HepG2 (cell line): ENCODE results near the gene FGD3. TPM values are rescaled to one million over a fixed set of nuclear protein-coding genes. Genes with fewer than 3 reads are reported as not detected.

Experiments
- ATAC-seq: fragments of 200-7000 bp; cut with Tn5 transposase; 3 replicates; pipeline ENCODE4 v1.9.1; 2020; ENCODE audit warnings: mild to moderate bottlenecking, moderate library complexity
- BruUV-seq: library from RNA; stranded (reverse); fragments of 400-500 nt; replicated peaks from 2 replicates; lab custom pipeline; 2021; lab: Mats Ljungman, UMichigan
- CTCF ChIA-PET: fragments of 300-600 bp; formaldehyde crosslinking; extraction: SDS; loops from one replicate; lab custom pipeline; 2021; ENCODE audit warnings: low total read pairs, inconsistent platforms, low intra/inter-chr PET ratio; lab: Yijun Ruan, JAX
- POLR2A ChIA-PET: fragments of 350-600 bp; sonication (Branson Sonifier 250); formaldehyde crosslinking; loops from one replicate; lab custom pipeline; 2020; ENCODE audit warnings: antibody characterized with exemption, inconsistent platforms; lab: Yijun Ruan, JAX
- DNase-seq: peaks from one replicate; pipeline ENCODE4 v3.0.0-alpha.2; 2015; ENCODE audit warnings: low spot score
- FAIRE-seq: peaks from 3 replicates; lab custom pipeline; 2011; peaks lifted over from hg19 to GRCh38; lab: Jason Lieb, UNC
- H2AFZ ChIP-seq: one replicate; pipeline ENCODE4 v1.6.1; 2011; ENCODE audit warnings: low read length, inconsistent platforms
- H3K27ac ChIP-seq: fragments of 300-600 bp; 3 replicates; pipeline ENCODE4 v1.8.0; 2011; ENCODE audit warnings: mixed run types, mild to moderate bottlenecking, mixed read lengths, low read length, inconsistent platforms; ENCODE audit not compliant: insufficient read depth; ENCODE audit errors: extremely low read length
- H3K27me3 ChIP-seq, 2 experiments: fragments of 200-600 bp in 1 of 2; 2 replicates in 1 of 2; 3 replicates in 1 of 2; pipeline versions ENCODE4 v1.6.0 to v1.8.0; 2011; ENCODE audit warnings: low read length in 2 of 2, mild to moderate bottlenecking in 2 of 2, moderate library complexity in 2 of 2, inconsistent platforms in 1 of 2; ENCODE audit not compliant: insufficient read depth in 2 of 2, control insufficient read depth in 1 of 2
- H3K36me3 ChIP-seq, 2 experiments: fragments of 200-600 bp in 1 of 2; replicated peaks in 1 of 2; 2 replicates in 1 of 2; 3 replicates in 1 of 2; pipeline versions ENCODE4 v1.5.1 to v1.8.0; 2011; ENCODE audit warnings: low read length in 2 of 2, inconsistent platforms in 1 of 2; ENCODE audit not compliant: insufficient read depth in 2 of 2, control insufficient read depth in 1 of 2
- H3K4me1 ChIP-seq: 2 replicates; pipeline ENCODE4 v1.5.1; 2012; ENCODE audit warnings: low read length, inconsistent platforms; ENCODE audit not compliant: insufficient read depth
- H3K4me2 ChIP-seq: 2 replicates; pipeline ENCODE4 v1.6.0; 2011; ENCODE audit warnings: low read depth, low read length, inconsistent platforms
- H3K4me3 ChIP-seq, 3 experiments: fragments of 200-600 bp in 1 of 3; sonication (generic), shearing (Covaris generic) in 1 of 3; replicated peaks in 1 of 3; 2 replicates each; pipeline ENCODE4 v1.5.1; 2011 to 2016; ENCODE audit warnings: low read length in 3 of 3, inconsistent platforms in 2 of 3, low read depth in 2 of 3, mild to moderate bottlenecking in 2 of 3, control low read depth in 1 of 3, mixed read lengths in 1 of 3; ENCODE audit not compliant: insufficient read depth in 1 of 3
- H3K79me2 ChIP-seq: one replicate; pipeline ENCODE4 v1.6.1; 2011; ENCODE audit warnings: low read length, inconsistent platforms; ENCODE audit not compliant: insufficient read depth
- H3K9ac ChIP-seq: 2 replicates; pipeline ENCODE4 v1.6.0; 2011; ENCODE audit warnings: mild to moderate bottlenecking, low read depth, low read length, inconsistent platforms; ENCODE audit not compliant: insufficient read depth
- H3K9me3 ChIP-seq: 2 replicates; pipeline ENCODE4 v1.5.1; 2012; ENCODE audit warnings: mild to moderate bottlenecking, low read length
- H4K20me1 ChIP-seq: 2 replicates; pipeline ENCODE4 v1.6.0; 2011; ENCODE audit warnings: inconsistent platforms, mild to moderate bottlenecking, low read length, moderate library complexity; ENCODE audit not compliant: insufficient read depth
- AFF4 ChIP-seq: sonication (generic); formaldehyde crosslinking; IDR thresholded peaks from 2 replicates; pipeline ENCODE4 v1.4.0; 2020; ENCODE audit warnings: missing genetic modification reagents
- ARNT ChIP-seq: fragments of 450-650 bp; IDR thresholded peaks from 2 replicates; pipeline ENCODE4 v1.6.1; 2017
- ATM ChIP-seq: fragments of 450-650 bp; IDR thresholded peaks from 2 replicates; pipeline ENCODE4 v1.7.1; 2017; ENCODE audit warnings: mild to moderate bottlenecking, borderline replicate concordance
- ELF1 ChIP-seq: sonication (generic); formaldehyde crosslinking; IDR thresholded peaks from 2 replicates; pipeline ENCODE4 v1.4.0; 2020; ENCODE audit warnings: missing genetic modification reagents
- KDM3A ChIP-seq: IDR thresholded peaks from 2 replicates; pipeline ENCODE4 v1.6.1; 2018; ENCODE audit warnings: low read depth, missing compliant biosample characterization
- POLR2AphosphoS2 ChIP-seq: IDR thresholded peaks from 2 replicates; pipeline ENCODE4 v1.6.1; 2011; ENCODE audit warnings: low read depth, low read length, improper control_type of control experiment
- SRSF4 ChIP-seq: fragments of 200-400 bp; formaldehyde crosslinking; IDR thresholded peaks from one replicate; pipeline ENCODE4 v1.6.1; 2018; ENCODE audit warnings: mild to moderate bottlenecking, low read depth, low read length, moderate library complexity; ENCODE audit not compliant: poor library complexity, severe bottlenecking
- TMF1 ChIP-seq: sonication (generic); formaldehyde crosslinking; IDR thresholded peaks from 2 replicates; pipeline ENCODE4 v1.8.1; 2022; ENCODE audit warnings: low read depth, missing genetic modification reagents
- TRAFD1 ChIP-seq: sonication (generic); formaldehyde crosslinking; IDR thresholded peaks from 2 replicates; pipeline ENCODE4 v1.5.1; 2020; ENCODE audit warnings: missing genetic modification reagents, mild to moderate bottlenecking, borderline replicate concordance
- TSC22D2 ChIP-seq: sonication (generic); formaldehyde crosslinking; IDR thresholded peaks from 2 replicates; pipeline ENCODE4 v1.5.1; 2020; ENCODE audit warnings: missing genetic modification reagents, mild to moderate bottlenecking, borderline replicate concordance
- WIZ ChIP-seq: sonication (generic); formaldehyde crosslinking; IDR thresholded peaks from 2 replicates; pipeline ENCODE4 v1.5.1; 2020; ENCODE audit warnings: mild to moderate bottlenecking, missing genetic modification reagents
- ZC3H4 ChIP-seq: sonication (generic); formaldehyde crosslinking; IDR thresholded peaks from 2 replicates; pipeline ENCODE4 v1.4.0; 2020; ENCODE audit warnings: missing genetic modification reagents, borderline replicate concordance
- ZNF557 ChIP-seq: sonication (generic); formaldehyde crosslinking; IDR thresholded peaks from 2 replicates; pipeline ENCODE4 v1.4.0; 2020; ENCODE audit warnings: missing genetic modification reagents
- ZNF562 ChIP-seq: sonication (generic); formaldehyde crosslinking; IDR thresholded peaks from 2 replicates; pipeline ENCODE4 v1.8.0; 2022; ENCODE audit warnings: missing genetic modification reagents, borderline replicate concordance
- ZNF598 ChIP-seq: sonication (generic); formaldehyde crosslinking; IDR thresholded peaks from 2 replicates; pipeline ENCODE4 v1.5.1; 2020; ENCODE audit warnings: mild to moderate bottlenecking, missing genetic modification reagents, borderline replicate concordance
- WGBS: methylation state at CpG from one replicate; pipeline ENCODE4 v1.1.6; 2017; ENCODE audit warnings: low lambda C conversion rate; 5-methylcytosine and 5-hydroxymethylcytosine counted together
- in situ Hi-C: cut with HindIII; loops from 2 replicates; pipeline ENCODE4 v1.10.0; 2017; ENCODE audit warnings: low pct_unique_long_range_greater_than_20kb; ENCODE audit not compliant: extremely low pct_ligation_motif_present
- intact Hi-C: fragments of 100-400 bp; cut with micrococcal nuclease; formaldehyde crosslinking; loops from one replicate; pipeline ENCODE4 v1.10.0; 2022; ENCODE audit not compliant: unreplicated experiment
- polyA plus RNA-seq, 8 experiments: library from polyadenylated mRNA; depleted of rRNA in 3 of 8; stranded (reverse) in 7 of 8; unstranded in 1 of 8; fragments of >200 nt; fragmentation: Illumina TruSeq in 4 of 8; extraction: Trizol in 4 of 8; gene quantifications; 2 replicates each; pipeline versions ENCODE4 v1.2.1 to v1.2.3, GENCODE V29; 2011 to 2016; ENCODE audit warnings: low read depth in 4 of 8, missing spikeins in 1 of 8, mixed read lengths in 1 of 8; ENCODE audit not compliant: insufficient read depth in 1 of 8
- total RNA-seq, 5 experiments: library from RNA; depleted of rRNA; stranded (reverse); fragments of >200 nt; fragmentation: Illumina TruSeq; extraction: Trizol; gene quantifications; 2 replicates each; pipeline ENCODE4 v1.2.3, GENCODE V29; 2016; ENCODE audit warnings: low read depth in 1 of 5

The FGD3 gene
- total and polyA plus RNA-seq, 2 of the 13 experiments (the other 11 are each of a cell fraction or from before 2014, with no cell fraction given) = 0.53 to 1.1 TPM

GRCh38 chr9:92978345-92978875, 31.1 kb downstream of the FGD3 start (continued):
- TF ChIP-seq TRAFD1 = no peak

DNA sequence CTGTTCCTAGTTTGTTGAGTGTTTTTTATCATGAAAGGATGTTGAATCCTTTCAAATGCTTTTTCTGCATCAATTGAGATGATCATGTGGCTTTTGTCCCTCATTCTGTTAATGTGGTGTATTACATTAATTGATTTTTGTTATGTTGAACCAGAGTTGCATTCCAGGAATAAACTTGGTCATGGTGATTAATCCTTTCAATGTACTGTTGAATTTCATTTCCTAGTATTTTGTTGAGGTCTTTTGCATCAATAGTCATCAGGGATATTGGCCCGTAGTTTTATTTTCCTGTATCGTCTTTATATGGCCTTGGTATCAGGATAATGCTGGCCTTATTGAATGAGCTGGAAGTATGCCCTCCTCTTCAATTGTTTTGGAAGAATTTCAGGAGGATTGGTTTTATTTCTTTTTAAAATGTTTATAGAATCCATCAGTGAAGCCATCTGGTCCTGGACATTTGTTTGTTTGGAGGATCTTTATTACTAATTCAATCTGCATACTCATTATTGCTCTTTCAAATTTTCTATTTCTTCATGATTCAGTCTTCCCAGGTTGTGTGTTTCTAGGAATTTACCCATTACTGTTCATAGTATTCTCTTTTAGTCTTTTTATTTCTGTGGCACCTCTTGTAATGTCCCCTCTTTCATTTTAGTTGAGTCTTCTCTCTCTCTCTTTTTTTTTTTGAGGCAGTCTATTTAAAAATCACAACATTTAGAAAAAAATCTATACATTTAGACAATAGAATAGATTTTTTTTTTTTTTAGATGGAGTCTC, 32.1 kb downstream of the FGD3 start:
- Histone ChIP-seq H3K27me3 (no peaks in the 10 kb centered on the region), H2AFZ (no peak overlapping the region), H3K79me2 (no peaks in the 10 kb centered on the region), H3K36me3 (no peaks in the 10 kb centered on the region), H3K27ac (no peak overlapping the region), H3K9me3 (peaks cover 24% of the 10 kb centered on the region), H4K20me1 (no peaks in the 10 kb centered on the region), H3K9ac (no peak overlapping the region), H3K4me3 (no peak overlapping the region), H3K4me2 (no peak overlapping the region), H3K4me1 (peaks cover 4% of the 10 kb centered on the region)
- no peak for DNase-seq
- BruUV-seq = no TSS peak
- in situ Hi-C loops = no loop called here
- TF ChIP-seq POLR2AphosphoS2 (no peak), ZC3H4 (CRISPR knock-in tag) (no peak), ZNF598 (CRISPR knock-in tag) (no peak), ZNF562 (no peak), SRSF4 (no peak), ARNT (no peak), KDM3A (CRISPR knock-in tag) (no peak), ATM (no peak), ELF1 (CRISPR knock-in tag) (no peak), TMF1 (CRISPR knock-in tag) (no peak), WIZ (CRISPR knock-in tag) (no peak), AFF4 (CRISPR knock-in tag) (no peak), ZNF557 (CRISPR knock-in tag) (no peak), TSC22D2 (CRISPR knock-in tag) (no peak)
- no peak for FAIRE-seq
- ATAC-seq = no peak
- 92% methylated on average over 2 of the region's 2 CpGs for WGBS
- ChIA-PET POLR2A (no interaction called here), CTCF (no interaction called here)
- intact Hi-C loops = no loop called here
